Endothelial cell of umbilical vein (primary cell): ENCODE results near the gene STX4. TPM values are rescaled to one million over a fixed set of nuclear protein-coding genes. Genes with fewer than 3 reads are reported as not detected.

Experiments used
- BruUV-seq: library from RNA; stranded (reverse); fragments of 400-500 nt; replicated peaks from 2 replicates; lab custom pipeline; 2021; lab: Mats Ljungman, UMichigan
- CTCF ChIA-PET: fragments of 300-600, 350-600 bp; sonication (Branson Sonifier 250); formaldehyde crosslinking; loops from one replicate; lab custom pipeline; 2021; ENCODE audit warnings: antibody characterized with exemption, inconsistent platforms; lab: Charles Lee
- POLR2A ChIA-PET: fragments of 300-600, 350-600 bp; sonication (Branson Sonifier 250); formaldehyde crosslinking; loops from one replicate; lab custom pipeline; 2021; ENCODE audit warnings: antibody characterized with exemption, inconsistent platforms; lab: Charles Lee
- DNase-seq: peaks from one replicate; pipeline ENCODE4 v3.0.0-alpha.2; 2011; ENCODE audit warnings: low read depth, low spot score
- FAIRE-seq: peaks from 2 replicates; lab custom pipeline; 2011; peaks lifted over from hg19 to GRCh38; lab: Jason Lieb, UNC
- H2AFZ ChIP-seq: 2 replicates; pipeline ENCODE4 v1.6.0; 2012; ENCODE audit warnings: low read depth, low read length, control low read depth, inconsistent platforms
- H3K27ac ChIP-seq: 2 replicates; pipeline ENCODE4 v1.5.1; 2011; ENCODE audit warnings: low read depth, mild to moderate bottlenecking, control low read depth, low read length, moderate library complexity; ENCODE audit not compliant: insufficient read depth
- H3K27me3 ChIP-seq, 2 experiments: 2 replicates each; pipeline versions ENCODE4 v1.6.0 to v1.6.1; 2011; ENCODE audit warnings: low read length in 2 of 2, mixed read lengths in 1 of 2; ENCODE audit not compliant: control insufficient read depth in 2 of 2, insufficient read depth in 2 of 2
- H3K36me3 ChIP-seq, 2 experiments: 2 replicates in 1 of 2; 3 replicates in 1 of 2; pipeline ENCODE4 v1.5.1; 2011; ENCODE audit warnings: low read length in 2 of 2, mild to moderate bottlenecking in 1 of 2, moderate library complexity in 1 of 2; ENCODE audit not compliant: control insufficient read depth in 2 of 2, insufficient read depth in 2 of 2; ENCODE audit errors: extremely low read depth in 1 of 2
- H3K4me1 ChIP-seq: 3 replicates; pipeline ENCODE4 v1.5.1; 2011; ENCODE audit warnings: mild to moderate bottlenecking, low read length; ENCODE audit not compliant: control insufficient read depth, insufficient read depth; ENCODE audit errors: extremely low read depth
- H3K4me2 ChIP-seq: 2 replicates; pipeline ENCODE4 v1.6.1; 2011; ENCODE audit warnings: low read length, control low read depth, mixed read lengths; ENCODE audit not compliant: insufficient read depth
- H3K4me3 ChIP-seq, 3 experiments: fragments of 200-600 bp in 1 of 3; sonication (generic), shearing (Covaris generic) in 1 of 3; replicated peaks in 1 of 3; 2 replicates each; pipeline ENCODE4 v1.5.1; 2011 to 2016; ENCODE audit warnings: control low read depth in 3 of 3, low read length in 3 of 3, mild to moderate bottlenecking in 2 of 3, inconsistent platforms in 1 of 3, low read depth in 1 of 3, moderate library complexity in 1 of 3; ENCODE audit not compliant: insufficient read depth in 1 of 3
- H3K79me2 ChIP-seq: 2 replicates; pipeline ENCODE4 v1.6.0; 2012; ENCODE audit warnings: low read length, inconsistent platforms; ENCODE audit not compliant: control insufficient read depth, insufficient read depth
- H3K9ac ChIP-seq: replicated peaks from 2 replicates; pipeline ENCODE3; 2011; ENCODE audit warnings: low read length, control low read depth; ENCODE audit not compliant: insufficient read depth; ENCODE audit errors: extremely low read depth
- H3K9me1 ChIP-seq: replicated peaks from 3 replicates; pipeline ENCODE4 v1.6.0; 2011; ENCODE audit warnings: mild to moderate bottlenecking, low read length; ENCODE audit not compliant: control insufficient read depth, insufficient read depth; ENCODE audit errors: extremely low read depth
- H3K9me3 ChIP-seq: replicated peaks from 2 replicates; pipeline ENCODE4 v1.5.1; 2012; ENCODE audit warnings: low read length, inconsistent platforms; ENCODE audit not compliant: control insufficient read depth, insufficient read depth
- H4K20me1 ChIP-seq: replicated peaks from 2 replicates; pipeline ENCODE3; 2011; ENCODE audit warnings: mild to moderate bottlenecking, low read length; ENCODE audit not compliant: control insufficient read depth, insufficient read depth; ENCODE audit errors: extremely low read depth
- EZH2 ChIP-seq: IDR thresholded peaks from 2 replicates; pipeline ENCODE4 v1.6.1; 2012; ENCODE audit warnings: borderline replicate concordance, low read depth, mild to moderate bottlenecking, moderate library complexity, low read length, inconsistent platforms; ENCODE audit not compliant: severe bottlenecking
- FOS ChIP-seq: IDR thresholded peaks from 2 replicates; pipeline ENCODE4 v1.6.1; 2011; ENCODE audit warnings: mild to moderate bottlenecking, low read length, moderate library complexity, borderline replicate concordance; ENCODE audit not compliant: insufficient read depth
- GATA2 ChIP-seq: IDR thresholded peaks from 2 replicates; pipeline ENCODE4 v1.7.0; 2011; ENCODE audit warnings: low read depth, mild to moderate bottlenecking, moderate library complexity, mixed read lengths, low read length; ENCODE audit not compliant: insufficient read length, insufficient read depth
- JUN ChIP-seq: IDR thresholded peaks from 2 replicates; pipeline ENCODE4 v1.6.1; 2011; ENCODE audit warnings: borderline replicate concordance, low read depth; ENCODE audit not compliant: insufficient read length, insufficient read depth
- MYC ChIP-seq: IDR thresholded peaks from one replicate; pipeline ENCODE4 v1.6.1; 2011; ENCODE audit warnings: mild to moderate bottlenecking, low read depth, low read length
- POLR2A ChIP-seq: IDR thresholded peaks from 2 replicates; pipeline ENCODE4 v1.6.1; 2012; ENCODE audit warnings: low read depth, mild to moderate bottlenecking, control low read depth, low read length
- POLR2AphosphoS5 ChIP-seq: IDR thresholded peaks from 2 replicates; pipeline ENCODE4 v1.6.1; 2012; ENCODE audit warnings: low read depth, mild to moderate bottlenecking, control low read depth, low read length, moderate library complexity; ENCODE audit not compliant: insufficient read depth
- dilution Hi-C: fragments of 300-500 bp; cut with MboI; formaldehyde crosslinking; loops from one replicate; pipeline ENCODE4 v1.15.0; 2019; ENCODE audit warnings: low sequenced_read_pairs; ENCODE audit not compliant: extremely low pct_ligation_motif_present
- intact Hi-C: fragments of 100-400 bp; cut with micrococcal nuclease; formaldehyde crosslinking; loops from one replicate; pipeline ENCODE4 v1.10.0; 2022
- polyA plus RNA-seq, 4 experiments: library from polyadenylated mRNA; depleted of rRNA in 3 of 4; stranded (reverse) in 3 of 4; unstranded in 1 of 4; fragments of >200 nt; gene quantifications; 2 replicates each; pipeline versions ENCODE4 v1.2.1 to v1.2.3, GENCODE V29; 2011 to 2012; ENCODE audit warnings: missing spikeins in 1 of 4
- total RNA-seq: library from RNA; stranded (reverse); gene quantifications from 2 replicates; pipeline ENCODE4 v1.2.3, GENCODE V29; 2021
- TF ChIP-seq, protein P1 (sequence below), 2 donors: IDR thresholded peaks; 1 replicate in 1 of 2; 2 replicates in 1 of 2; pipeline ENCODE4 v1.5.1; 2011; ENCODE audit warnings: low read length in 2 of 2, mild to moderate bottlenecking in 2 of 2, moderate library complexity in 2 of 2, control low read depth in 1 of 2, inconsistent platforms in 1 of 2, low read depth in 1 of 2; ENCODE audit not compliant: insufficient read depth in 1 of 2; ENCODE audit errors: extremely low read depth in 1 of 2
- TF ChIP-seq, protein P2 (sequence below): IDR thresholded peaks from 2 replicates; pipeline ENCODE4 v1.6.1; 2011; ENCODE audit not compliant: insufficient read depth, insufficient read length

The STX4 gene
- total and polyA plus RNA-seq, 2 donors (not counting 3 experiments of a cell fraction or from before 2014, with no cell fraction given), result 49.5 to 65.2 TPM

DNA sequence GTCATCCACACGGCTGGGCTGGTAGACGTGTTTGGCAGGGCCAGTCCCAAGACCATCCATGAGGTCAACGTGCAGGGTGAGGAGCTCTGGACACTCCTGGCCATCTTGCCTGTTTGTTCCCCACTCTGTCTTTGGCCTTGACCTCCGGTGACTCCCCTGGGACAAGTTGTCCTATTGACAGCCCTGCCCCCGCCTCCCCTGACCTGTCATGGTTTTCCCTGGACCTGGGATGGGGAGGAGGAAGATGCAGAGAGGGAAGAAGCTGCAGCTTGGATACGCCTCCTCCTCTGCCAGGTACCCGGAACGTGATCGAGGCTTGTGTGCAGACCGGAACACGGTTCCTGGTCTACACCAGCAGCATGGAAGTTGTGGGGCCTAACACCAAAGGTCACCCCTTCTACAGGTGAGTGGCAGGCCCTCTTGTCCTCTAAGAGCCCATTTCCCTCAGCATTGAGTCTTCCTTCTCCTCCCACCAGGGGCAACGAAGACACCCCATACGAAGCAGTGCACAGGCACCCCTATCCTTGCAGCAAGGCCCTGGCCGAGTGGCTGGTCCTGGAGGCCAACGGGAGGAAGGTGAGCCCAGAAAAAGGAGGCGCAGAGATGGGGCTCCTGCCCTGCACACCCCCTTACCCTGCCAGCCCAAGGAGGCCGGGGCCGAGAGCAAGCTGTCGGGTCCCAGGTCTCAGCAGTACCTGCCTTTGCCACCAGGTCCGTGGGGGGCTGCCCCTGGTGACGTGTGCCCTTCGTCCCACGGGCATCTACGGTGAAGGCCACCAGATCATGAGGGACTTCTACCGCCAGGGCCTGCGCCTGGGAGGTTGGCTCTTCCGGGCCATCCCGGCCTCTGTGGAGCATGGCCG is 47.0 kb upstream of the STX4 start:
- no peaks in the 10 kb centered on the region for H4K20me1 ChIP-seq
- H2AFZ ChIP-seq, result no peak overlapping the region
- TF ChIP-seq, protein P1, sequence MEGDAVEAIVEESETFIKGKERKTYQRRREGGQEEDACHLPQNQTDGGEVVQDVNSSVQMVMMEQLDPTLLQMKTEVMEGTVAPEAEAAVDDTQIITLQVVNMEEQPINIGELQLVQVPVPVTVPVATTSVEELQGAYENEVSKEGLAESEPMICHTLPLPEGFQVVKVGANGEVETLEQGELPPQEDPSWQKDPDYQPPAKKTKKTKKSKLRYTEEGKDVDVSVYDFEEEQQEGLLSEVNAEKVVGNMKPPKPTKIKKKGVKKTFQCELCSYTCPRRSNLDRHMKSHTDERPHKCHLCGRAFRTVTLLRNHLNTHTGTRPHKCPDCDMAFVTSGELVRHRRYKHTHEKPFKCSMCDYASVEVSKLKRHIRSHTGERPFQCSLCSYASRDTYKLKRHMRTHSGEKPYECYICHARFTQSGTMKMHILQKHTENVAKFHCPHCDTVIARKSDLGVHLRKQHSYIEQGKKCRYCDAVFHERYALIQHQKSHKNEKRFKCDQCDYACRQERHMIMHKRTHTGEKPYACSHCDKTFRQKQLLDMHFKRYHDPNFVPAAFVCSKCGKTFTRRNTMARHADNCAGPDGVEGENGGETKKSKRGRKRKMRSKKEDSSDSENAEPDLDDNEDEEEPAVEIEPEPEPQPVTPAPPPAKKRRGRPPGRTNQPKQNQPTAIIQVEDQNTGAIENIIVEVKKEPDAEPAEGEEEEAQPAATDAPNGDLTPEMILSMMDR (IDR thresholded peaks at IDR 0.05; ENCODE audit: extremely low read depth in 1 of 2, insufficient read depth in 1 of 2, low read depth in 1 of 2, low read length in 2 of 2), result no peak
- TF ChIP-seq MYC, result no peak
- no peak for TF ChIP-seq POLR2AphosphoS5
- no peak for TF ChIP-seq JUN
- TF ChIP-seq GATA2, result no peak
- no peak for TF ChIP-seq FOS
- TF ChIP-seq, protein P2, sequence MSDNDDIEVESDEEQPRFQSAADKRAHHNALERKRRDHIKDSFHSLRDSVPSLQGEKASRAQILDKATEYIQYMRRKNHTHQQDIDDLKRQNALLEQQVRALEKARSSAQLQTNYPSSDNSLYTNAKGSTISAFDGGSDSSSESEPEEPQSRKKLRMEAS, result no peak
- TF ChIP-seq EZH2, result no peak
- no peak for TF ChIP-seq POLR2A
- no peaks in the 10 kb centered on the region for H3K9me3 ChIP-seq
- H3K9ac ChIP-seq, result no peak overlapping the region
- H3K36me3 ChIP-seq, result peaks cover 3 to 5% of the 10 kb centered on the region in 2 experiments
- H3K27me3 ChIP-seq, result no peaks in the 10 kb centered on the region
- dilution Hi-C loops (no loop called here), intact Hi-C loops (loop anchor here (10.0 kb wide), 1 partner anchor 708 kb away; no protein-coding TSS in a partner anchor)
- H3K4me3 ChIP-seq, result no peak overlapping the region
- H3K79me2 ChIP-seq, result no peaks in the 10 kb centered on the region
- no peak overlapping the region for H3K27ac ChIP-seq
- BruUV-seq, result no TSS peak
- H3K4me2 ChIP-seq, result no peak overlapping the region
- no peak for DNase-seq
- H3K4me1 ChIP-seq, result no peaks in the 10 kb centered on the region
- H3K9me1 ChIP-seq, result no peaks in the 10 kb centered on the region
- ChIA-PET POLR2A (interaction anchor here (1.2 kb wide), 1 partner anchor 193 kb away, joined by 4 read pairs; the partner anchor contains the start of gene FUS), CTCF (interaction anchor here (0.8 to 5.0 kb wide), 13 partner anchors 8 to 882 kb away, joined by 3 to 66 read pairs (median 12); partner anchors contain the start of genes KAT8, STX4, VKORC1 and ZNF646)
- FAIRE-seq, result no peak
